GM18867 (cell line): ENCODE measurements around the gene MCM3AP.
"Not testable (repeated sequence)": the region's sequence is repeated elsewhere in the genome, so short reads cannot be mapped to it uniquely, and the experiment has no call there.

Experiments used
- ATAC-seq: cut with Tn5 transposase; IDR thresholded peaks from one replicate; pipeline ENCODE4 v1.9.1; 2021; ENCODE audit warnings: mild to moderate bottlenecking, moderate library complexity; ENCODE audit not compliant: unreplicated experiment

MCM3AP gene

GRCh38 chr21:46312949-46313348, 27.5 kb upstream of the MCM3AP start:
- no peak for ATAC-seq

- no peak for ATAC-seq
These were observed 26.2 kb upstream of the MCM3AP start for GRCh38 chr21:46311568-46311967.

GRCh38 chr21:46310260-46310659, 24.8 kb upstream of the MCM3AP start:
- not testable (repeated sequence) for ATAC-seq

- no peak for ATAC-seq
These were observed 23.0 kb upstream of the MCM3AP start for GRCh38 chr21:46308431-46308830.

GRCh38 chr21:46307625-46308024, 22.2 kb upstream of the MCM3AP start:
- ATAC-seq, result peak; percentile 43

- no peak for ATAC-seq
These were observed 19.5 kb upstream of the MCM3AP start for GRCh38 chr21:46304955-46305354.

GRCh38 chr21:46304437-46304836, 19.0 kb upstream of the MCM3AP start:
- ATAC-seq, result no peak

- no peak for ATAC-seq
These were observed 16.3 kb upstream of the MCM3AP start for GRCh38 chr21:46301759-46302158.

- ATAC-seq, result no peak
These were observed 13.8 kb upstream of the MCM3AP start for GRCh38 chr21:46299167-46299566.

- ATAC-seq, result no peak
These were observed 12.2 kb upstream of the MCM3AP start for GRCh38 chr21:46297338-46298271.

- ATAC-seq, result no peak
These were observed 10.8 kb upstream of the MCM3AP start for GRCh38 chr21:46295996-46296752.

GRCh38 chr21:46295177-46295770, 9.9 kb upstream of the MCM3AP start:
- ATAC-seq, result no peak

GRCh38 chr21:46294647-46295176, 9.3 kb upstream of the MCM3AP start:
- no peak for ATAC-seq

- no peak for ATAC-seq
These were observed 6.2 kb upstream of the MCM3AP start for GRCh38 chr21:46291561-46291960.

- ATAC-seq, result no peak
These were observed 4.3 kb upstream of the MCM3AP start for GRCh38 chr21:46289655-46290179.

GRCh38 chr21:46287541-46287940, 2.1 kb upstream of the MCM3AP start:
- no peak for ATAC-seq

GRCh38 chr21:46286648-46287002, 1.2 kb upstream of the MCM3AP start:
- ATAC-seq, result no peak

GRCh38 chr21:46285761-46286647, 593 bp upstream of the MCM3AP start, which contains the start of gene YBEY:
Gene YBEY (plus strand): TSS chr21:46286342. CDS start chr21:46286914, 572 bp downstream.
- ATAC-seq, result peak; percentile 86

- no peak for ATAC-seq
These were observed 678 bp downstream of the MCM3AP start for GRCh38 chr21:46284733-46285132.

- ATAC-seq, result no peak
These were observed 1.2 kb downstream of the MCM3AP start for GRCh38 chr21:46284077-46284644.
